Kidney tubule cell (primary cell): ENCODE data around the gene CYSTM1.
"Not testable (repeated sequence)": the region's sequence is repeated elsewhere in the genome, so short reads cannot be mapped to it uniquely, and the experiment has no call there.

Experiments
- DNase-seq: peaks from one replicate; pipeline ENCODE4 v3.0.0-alpha.2; 2018; ENCODE audit warnings: low spot score

The CYSTM1 gene

DNA sequence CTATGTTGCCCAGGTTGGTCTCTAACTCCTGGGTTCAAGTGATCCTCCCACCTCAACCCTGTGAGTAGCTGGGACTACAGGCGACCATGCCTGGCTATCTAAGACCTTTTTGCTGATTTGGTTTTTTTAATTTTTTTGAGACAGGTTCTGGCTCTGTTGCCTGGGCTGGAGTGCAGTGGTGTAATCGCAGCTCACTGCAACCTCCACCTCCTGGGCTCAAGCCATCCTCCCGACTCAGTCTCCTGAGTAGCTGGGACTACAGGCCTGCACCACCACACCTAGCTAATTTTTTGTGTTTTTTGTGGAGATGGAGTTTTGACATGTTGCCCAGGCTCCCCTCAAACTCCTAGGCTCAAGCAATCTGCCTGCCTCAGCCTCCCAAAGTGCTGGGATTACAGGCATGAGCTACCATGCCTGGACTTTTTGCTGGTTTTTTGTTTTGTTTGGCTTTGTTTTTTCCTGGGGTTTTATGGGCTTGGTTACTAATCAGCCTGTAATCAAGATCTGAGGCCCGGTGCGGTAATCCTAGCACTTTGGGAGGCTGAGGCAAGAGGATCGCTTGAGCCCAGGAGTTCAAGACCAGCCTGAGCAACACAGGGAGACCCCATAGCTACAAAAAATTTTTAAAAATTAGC is 3.6 kb downstream of the CYSTM1 start:
- DNase-seq: no peak

DNA sequence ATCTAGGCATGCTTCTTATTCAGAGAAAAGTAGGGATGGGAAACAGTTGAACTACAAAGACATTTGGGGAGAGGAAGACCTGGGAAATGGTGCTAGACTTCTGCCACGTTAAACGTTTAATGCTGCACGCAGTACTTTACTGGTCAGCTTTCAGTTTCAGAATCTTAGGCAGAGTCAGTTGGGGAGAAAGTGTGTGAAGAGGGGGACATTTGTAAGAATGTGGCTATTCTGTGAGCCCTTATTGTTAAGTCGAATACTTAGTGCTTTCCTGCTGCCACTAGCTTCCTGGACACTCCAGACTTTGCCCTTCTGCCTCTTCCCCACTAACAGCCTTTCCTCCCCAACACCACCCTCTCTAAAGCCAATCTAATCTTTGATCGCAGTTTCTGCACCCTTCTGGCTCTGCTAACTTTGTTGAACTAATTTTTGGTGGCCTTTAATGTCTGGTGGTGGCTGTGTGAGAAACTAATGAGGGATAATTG is 6.1 kb downstream of the CYSTM1 start:
- DNase-seq: peak; percentile 15

DNA sequence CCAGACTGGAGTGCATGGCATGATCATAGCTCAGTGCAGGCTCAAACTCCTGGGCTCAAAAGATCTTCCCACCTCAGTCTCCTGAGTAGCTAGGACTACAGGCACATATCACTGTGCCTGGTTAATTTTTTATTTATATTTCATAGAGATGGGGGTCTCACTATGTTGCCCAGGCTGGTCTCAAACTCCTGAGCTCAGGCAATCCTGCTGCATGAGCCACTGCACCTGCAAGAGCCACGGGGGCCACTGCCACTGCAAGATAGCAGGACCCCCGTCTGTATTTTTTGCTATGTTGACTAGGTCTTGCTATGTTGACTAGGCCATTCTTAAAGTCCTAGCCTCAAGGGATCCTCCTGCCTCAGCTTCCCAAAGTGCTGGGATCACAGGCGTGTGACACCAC is 6.5 kb downstream of the CYSTM1 start:
- no peak for DNase-seq

DNA sequence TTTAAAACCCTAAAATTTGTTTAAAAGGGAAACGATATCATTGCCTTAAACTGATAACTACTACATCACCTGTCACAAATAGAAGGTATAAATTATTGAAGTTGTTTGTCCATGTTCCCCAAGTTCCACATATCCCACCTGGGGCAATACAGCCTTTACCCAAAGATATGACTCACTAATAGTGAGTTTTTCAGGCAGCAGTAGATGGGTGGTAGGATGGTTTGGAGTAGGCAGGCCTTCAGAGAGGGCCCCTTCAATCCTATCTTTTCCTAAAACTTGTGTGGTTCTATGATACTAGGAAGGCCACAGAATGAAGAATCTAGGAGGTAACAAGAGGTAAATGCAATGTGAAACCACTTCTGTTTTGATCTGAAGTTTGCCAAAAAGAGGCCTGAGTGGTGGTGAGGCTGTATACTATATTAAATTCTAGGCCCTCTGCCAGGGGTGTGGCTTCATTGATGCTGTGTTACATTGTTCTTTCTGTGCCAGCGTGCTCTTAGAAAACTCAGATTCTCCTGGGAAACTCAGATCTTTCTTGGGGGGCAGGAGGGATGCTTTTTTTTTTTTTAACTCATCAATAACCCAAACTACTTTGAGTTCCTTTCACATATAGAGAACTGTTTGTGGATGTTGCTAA is 7.2 kb downstream of the CYSTM1 start:
- DNase-seq: no peak

DNA sequence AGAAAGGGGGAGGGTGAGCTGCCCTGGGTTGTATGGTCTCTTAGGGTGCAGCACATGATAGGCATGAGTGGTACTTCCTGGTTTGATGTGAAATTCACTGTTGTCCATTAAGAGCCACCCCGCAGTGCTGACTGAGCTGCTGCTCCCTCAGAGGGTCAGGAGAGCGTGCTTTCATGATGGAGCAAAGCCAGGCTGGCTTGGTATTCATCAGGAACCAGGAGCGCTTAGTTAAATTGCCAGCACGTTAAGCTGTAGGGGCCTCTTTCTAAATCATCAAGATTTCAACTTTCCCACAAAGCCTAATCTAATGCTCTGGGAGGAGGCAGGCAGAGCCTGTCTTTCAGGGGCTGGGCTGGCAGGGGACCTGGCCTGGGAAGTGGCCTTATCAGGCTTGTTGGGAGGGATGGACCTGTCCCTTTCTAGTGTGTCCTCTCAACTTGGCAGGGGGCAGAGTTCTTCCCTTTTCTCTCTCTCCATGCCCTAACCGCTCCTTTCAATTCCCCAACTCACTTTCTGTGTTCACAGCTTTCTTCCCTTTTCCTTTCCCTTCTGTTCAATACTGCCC is 7.9 kb downstream of the CYSTM1 start:
- peak; percentile 81 for DNase-seq

DNA sequence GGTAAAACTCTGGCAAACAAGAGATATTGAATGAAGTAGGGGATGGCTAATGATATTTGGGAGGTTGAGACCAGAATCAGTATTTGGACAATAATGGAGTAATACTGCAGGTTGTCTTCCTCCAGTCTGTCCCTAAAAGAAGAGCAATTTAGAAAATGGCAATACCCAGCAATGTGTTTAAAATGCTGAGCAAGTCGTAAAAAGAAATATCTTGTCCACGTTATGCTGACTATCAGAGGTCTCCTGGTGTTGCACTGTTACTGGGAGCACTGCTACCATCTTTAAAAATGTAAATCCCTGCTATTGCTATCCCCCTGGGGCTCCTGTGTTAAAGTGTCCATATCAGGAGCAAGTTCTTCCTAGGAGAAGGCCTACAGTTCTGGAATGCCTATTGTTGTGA is 10.4 kb downstream of the CYSTM1 start:
- no peak for DNase-seq

DNA sequence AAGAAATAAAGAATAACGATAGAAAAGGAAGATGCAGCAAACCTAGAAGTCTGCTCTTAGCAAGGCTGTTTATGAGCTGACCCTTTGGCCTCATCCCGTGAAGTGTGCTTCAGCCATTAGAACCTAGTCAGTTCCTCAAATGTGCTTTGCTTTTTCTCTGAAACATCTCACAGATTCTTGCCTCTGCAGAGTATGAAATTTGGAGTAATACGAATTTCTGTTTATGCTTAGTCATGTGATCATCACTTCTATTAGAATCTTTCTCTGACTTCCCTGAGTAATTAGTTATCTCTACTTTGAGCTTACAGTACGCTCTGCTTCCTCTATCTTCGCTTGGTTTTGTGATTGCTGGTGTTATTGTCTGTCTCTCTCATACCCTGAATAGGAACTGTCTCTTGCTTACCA is 11.3 kb downstream of the CYSTM1 start:
- DNase-seq: no peak

DNA sequence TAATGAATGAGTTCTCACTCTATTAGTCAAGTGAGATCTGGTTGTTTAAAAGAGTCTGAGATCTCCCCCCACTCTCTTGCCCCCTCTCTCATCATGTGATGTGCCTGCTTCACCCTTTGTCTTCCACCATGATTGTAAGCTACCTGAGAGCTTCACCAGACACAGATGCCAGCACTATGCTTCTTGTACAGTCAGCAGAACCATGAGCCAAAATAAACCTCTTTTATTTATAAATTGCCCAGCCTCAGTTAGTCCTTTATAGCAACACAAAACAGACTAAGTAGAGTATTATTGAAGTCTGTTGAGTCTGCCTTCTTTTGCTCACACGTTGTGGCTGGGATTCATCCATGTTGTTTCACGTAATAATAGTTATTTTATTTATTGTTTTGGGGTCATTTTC is 14.3 kb downstream of the CYSTM1 start:
- DNase-seq: no peak

DNA sequence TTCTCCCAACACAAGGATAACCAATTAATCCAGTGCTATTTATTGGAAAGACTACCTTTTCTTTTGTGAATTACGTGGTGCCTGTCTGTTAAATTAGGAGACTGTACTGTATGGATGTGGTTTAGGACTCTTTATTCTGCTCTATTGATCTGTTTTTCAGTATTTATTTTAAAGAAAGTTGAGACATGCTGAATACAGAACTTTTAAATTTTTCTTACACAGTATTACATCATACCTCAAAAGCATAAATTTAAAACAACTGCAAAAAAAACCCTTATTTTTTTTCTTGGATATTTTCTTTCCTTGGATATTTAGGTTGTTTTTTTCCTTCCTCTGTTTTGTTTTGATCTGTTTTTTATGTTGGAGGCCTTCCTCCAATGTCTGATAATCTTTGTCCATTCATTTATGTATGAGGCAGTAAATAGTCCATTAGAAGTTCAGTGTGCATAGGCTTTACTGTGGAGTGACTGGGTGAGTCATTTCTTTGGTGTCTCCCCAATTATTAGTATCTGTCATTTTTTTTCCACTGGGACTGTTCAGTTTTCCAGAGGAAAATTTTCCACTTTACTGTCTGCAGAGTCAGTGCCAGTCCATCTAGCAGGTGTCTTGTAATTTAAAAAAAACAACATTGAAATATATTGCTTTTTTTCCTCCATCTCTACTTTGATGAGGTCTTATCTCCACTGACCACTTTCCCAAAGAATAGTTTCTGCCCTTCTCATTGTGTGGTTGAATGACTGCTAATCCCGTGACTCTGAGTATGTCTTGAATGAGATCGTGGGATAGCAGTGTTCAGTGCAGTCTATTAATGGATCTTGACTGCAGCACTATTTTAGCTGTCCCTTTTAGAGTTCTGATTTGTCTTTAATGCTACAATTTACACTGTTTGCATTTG is 15.2 kb downstream of the CYSTM1 start:
- DNase-seq: peak; percentile 77

DNA sequence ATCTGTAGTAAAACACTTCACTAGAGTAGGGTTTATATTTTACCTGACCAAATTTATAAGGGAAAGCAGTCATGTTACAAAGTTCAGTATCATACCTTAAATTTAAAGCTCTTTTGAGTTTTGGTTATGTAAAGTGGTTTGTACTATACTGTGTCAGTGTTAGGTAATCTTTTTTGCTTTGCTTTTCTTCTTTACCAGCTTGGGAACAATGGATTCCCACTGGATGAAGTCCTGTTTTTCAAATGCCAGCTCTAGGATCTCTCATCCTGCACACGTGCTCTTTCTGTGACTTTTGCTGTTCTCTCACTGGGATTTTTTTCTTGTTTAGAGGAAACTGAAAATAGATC is 15.9 kb downstream of the CYSTM1 start:
- no peak for DNase-seq

DNA sequence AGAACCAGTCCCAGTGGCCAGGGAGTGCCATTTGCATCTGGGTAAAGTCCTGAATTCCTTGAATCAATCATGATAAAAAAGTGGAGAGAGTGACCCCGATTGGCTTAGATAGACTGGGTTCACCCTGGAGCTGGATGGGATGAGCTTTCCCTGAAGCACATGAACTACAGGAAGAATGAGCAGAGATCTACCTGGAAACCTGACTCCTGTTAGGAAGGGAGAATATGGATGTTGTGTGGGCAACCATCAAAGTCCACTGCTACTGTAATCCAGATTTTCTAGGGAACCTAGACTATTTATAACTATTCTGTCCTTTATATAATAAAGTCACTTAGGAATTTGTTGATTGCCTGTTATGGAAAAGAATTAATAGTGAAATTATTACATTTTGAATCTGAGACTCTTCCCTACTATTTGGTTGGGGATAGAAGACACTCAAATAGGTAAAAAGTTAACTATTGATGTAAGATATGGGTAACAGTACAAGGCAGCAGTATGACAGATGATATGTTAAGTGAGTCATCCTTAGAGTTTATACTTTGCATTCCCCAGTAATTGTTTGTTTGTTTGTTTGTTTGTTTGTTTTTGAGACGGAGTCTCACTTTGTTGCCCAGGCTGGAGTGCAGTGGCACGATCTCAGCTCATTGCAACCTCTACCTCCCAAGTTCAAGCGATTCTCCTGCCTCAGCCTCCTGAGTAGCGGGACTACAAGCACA is 17.9 kb downstream of the CYSTM1 start:
- DNase-seq: no peak

DNA sequence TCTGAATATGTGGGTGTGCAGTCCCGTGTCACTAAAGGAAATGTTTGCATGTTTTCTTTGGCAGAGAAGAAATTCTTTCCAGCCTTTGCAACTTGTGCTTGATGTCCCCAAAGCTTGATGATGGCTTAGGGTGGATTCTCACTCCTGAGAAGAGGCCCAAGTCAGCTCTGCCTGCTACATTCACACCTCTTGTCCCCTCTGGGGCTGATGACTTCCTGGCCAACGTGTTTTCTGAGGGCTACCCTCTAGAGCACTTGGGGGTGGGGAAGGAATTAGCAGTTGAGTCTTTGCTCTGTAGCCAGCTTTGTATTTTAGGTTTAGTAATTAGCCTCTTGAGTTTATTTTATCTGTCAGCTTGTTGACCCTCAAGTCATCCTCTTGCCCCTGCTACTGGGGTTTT is 19.7 kb downstream of the CYSTM1 start:
- DNase-seq: no peak

DNA sequence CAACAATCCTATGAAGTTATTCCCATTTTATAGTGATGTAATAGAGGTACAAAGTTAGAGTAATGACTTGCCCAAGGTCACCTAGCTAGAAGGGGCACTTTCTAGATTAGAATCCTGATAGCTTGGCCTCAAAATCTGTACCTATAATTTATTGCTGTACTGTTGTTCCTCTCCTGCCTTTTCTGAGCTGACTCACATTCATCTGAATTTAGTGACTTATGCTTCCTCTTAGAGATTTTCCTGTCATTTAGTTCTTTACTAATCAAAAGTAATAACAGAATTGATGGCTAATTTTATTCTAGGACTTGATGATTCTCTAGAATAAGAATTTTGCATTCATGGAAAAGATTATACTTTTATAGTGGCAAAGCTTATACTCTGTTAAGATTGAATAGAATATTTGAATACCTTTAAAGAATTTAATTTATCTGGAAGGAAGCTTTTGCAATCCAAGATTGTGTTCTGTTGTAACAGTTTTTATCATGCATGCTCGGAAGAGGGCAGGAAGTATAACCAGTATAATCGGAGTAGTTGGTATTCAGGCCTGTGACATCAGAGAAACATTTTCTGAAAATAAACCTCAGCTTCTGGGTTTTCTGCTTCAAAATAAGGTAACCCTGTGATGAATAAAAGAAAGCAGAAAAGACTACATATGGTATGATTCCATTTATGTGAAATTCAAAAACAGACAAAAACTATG is 21.3 kb downstream of the CYSTM1 start:
- DNase-seq: no peak

DNA sequence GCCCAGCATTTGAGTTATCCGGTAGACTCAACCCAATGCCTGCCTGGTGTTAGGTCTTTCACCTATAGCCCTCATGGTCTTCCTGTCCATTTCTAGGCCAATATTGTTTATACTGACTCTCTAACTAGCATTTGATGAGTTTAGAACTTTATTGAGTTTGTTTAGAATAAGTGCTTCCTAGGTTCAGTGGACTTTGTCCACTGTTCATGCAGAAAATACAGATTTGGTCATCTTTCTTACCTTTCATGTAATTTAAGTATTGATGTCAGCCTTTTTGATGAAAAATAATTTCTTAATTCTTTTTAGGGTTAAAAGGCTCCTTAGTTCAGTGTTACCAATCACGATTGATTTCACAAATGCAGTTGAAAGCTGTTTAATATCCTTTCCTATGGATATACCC is 22.0 kb downstream of the CYSTM1 start:
- DNase-seq: no peak

DNA sequence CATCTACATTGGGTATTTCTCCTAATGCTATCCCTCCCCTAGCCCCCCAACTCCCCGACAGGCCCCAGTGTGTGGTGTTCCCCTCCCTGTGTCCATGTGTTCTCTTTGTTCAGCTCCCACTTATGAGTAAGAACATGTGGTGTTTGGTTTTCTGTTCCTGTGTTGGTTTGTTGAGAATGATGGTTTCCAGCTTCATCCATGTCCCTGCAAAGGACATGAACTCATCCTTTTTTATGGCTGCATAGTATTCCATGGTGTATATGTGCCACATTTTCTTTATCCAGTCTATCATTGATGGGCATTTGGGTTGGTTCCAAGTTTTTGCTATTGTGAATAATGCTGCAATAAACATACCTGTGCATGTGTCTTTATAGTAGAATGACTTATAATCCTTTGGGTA is 23.9 kb downstream of the CYSTM1 start:
- DNase-seq: not testable (repeated sequence)

DNA sequence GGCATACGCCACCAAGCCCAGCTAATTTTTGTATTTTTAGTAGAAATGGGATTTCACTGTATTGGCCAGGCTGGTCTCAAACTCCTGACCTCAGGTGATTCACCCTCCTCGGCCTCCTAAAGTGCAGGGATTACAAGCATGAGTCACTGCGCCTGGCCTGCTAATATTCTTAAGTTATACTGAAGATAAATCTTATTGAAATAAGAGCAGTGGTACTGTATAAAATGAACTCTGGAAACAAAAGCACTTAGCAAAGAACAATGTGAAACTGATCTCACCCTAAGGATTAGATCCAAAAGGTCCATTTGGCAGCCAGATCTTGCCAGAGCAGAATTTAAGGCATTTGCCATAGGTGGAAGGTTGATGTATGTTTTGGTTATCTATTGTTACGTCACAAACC is 27.1 kb downstream of the CYSTM1 start:
- no peak for DNase-seq

DNA sequence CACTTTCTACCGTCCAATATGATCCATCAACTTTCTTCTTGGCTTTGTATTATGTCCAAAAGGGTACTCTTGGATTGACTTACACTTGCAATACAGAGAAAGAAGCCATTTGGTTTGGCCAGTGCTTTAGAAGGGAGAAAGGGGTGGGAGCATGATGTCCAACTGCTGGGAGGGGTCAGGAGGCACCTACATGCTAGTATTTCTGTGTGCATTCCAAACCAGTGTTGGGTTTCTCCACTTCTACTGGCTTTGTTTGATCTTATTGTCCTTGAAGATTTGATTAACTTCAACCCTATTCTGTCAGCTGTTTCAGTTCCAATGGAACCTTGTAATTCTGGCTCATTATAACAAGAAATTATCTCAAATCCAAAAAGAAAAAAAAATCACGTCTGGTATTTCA is 27.6 kb downstream of the CYSTM1 start:
- DNase-seq: no peak

DNA sequence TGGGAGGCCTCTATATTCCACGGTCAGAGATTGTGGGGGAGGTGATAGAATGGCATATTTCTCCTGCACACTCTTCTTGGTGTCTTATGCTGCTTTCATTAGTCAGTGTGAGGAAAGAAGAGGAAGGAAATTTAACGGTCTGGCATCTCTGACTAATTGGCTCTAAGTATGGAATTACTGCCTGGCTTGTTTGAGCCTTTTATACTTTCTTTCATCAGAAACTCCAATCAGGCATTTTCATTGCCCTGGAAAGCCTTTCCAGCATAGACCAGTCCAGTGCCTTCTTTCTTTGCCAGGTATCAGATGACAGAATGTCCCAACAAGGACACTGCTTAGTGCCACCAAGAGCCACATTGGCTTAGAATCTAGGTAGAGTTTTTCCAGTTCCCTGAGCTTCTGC is 30.2 kb downstream of the CYSTM1 start:
- DNase-seq: peak; percentile 49

DNA sequence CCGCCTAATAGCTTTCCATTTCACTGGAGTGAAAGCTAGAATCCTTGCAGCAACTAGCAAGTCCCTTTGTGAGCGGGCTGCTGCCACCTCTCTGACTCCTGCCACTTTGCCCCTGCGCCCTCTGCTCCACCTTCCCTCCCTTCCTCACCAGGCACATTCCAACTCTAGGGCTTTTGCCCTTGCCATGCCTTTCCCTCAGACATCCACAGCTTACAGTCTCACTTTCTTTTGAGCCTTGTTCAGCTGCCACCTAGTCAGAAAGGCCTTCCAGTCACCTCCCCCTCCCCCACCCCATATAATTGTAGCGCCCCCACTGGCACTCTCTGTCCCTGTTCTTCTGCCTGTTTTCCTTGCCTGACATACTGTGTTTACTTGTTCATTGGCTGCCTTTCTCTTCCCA is 31.0 kb downstream of the CYSTM1 start:
- DNase-seq: no peak

DNA sequence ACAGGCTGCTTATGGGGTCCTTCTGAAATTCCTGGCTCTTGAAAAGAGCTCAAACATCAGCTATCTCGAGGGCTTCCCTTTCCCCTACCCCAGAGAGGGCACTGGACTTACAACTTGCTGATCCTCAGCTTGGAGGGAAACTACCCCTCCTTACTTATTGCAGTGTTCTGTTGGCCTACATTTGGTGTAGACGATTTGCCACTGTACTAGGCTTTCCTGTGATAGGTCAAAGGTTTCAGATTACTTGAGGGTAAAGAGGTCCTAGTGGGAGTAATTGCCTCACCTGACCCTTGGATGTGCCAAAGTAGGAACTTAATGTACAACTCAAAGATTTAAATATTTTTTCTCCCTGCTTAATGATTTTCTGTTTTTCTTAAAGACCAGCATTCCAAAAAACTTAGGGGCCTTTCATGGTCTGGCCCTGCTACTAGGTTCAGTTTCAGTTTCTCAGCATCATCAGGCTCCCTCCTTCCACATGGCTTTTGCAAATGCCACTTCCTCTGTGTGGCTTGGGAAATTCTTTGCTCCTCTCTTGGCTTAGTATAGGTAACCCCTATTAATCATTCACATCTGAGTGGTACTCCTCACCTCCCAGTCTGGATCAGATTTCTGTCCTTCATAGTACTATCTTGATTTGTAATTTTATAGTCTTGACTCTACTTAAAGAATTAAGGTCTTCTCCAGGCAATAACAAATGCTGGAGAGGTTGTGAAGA is 32.4 kb downstream of the CYSTM1 start:
- DNase-seq: peak; percentile 84

DNA sequence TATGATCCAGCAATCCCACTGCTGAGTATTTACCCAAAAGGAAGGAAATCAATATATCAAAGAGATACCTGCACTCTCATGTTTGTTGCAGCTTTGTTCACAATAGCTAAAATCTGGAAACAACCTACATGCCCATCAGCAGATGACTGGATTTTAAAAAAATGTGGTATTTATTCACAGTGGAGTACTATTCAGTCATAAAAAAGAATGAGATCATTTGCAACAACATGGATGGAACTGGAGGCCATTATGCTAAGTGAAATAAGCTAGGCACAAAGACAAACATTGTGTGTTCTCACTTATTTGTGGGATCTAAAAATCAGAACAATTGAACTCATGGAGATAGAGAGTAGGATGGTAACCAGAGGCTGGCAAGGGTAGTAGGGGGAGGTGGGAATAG is 33.1 kb downstream of the CYSTM1 start:
- no peak for DNase-seq
